HG02970 (cell line): ENCODE results near the gene KIF16B.
"Not testable (repeated sequence)": the region's sequence is repeated elsewhere in the genome, so short reads cannot be mapped to it uniquely, and the experiment has no call there.

Experiments used
- ATAC-seq: cut with Tn5 transposase; IDR thresholded peaks from one replicate; pipeline ENCODE4 v1.9.1; 2021; ENCODE audit warnings: mild to moderate bottlenecking, moderate library complexity, moderate number of reproducible peaks; ENCODE audit not compliant: unreplicated experiment, low FRiP score

KIF16B gene

DNA sequence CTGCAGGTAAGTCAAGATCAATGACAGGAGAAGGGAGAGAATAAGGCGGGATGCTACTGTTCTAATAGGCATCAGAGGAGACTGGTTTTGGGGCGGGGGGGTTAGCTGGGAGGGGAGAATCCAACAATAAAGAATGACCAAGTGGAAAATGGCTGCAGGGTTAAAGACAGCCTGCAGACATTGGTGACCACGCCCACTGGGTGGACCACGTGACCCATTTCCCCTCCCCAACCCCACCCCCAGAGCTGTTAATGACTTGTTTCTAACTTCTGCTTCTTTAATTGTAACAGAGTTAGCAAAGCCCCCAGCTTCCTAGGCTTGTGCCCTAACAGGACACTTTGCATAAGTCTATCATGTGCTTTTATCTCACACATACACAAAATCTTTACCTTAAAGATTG is 344.5 kb downstream of the KIF16B start:
- no peak for ATAC-seq

DNA sequence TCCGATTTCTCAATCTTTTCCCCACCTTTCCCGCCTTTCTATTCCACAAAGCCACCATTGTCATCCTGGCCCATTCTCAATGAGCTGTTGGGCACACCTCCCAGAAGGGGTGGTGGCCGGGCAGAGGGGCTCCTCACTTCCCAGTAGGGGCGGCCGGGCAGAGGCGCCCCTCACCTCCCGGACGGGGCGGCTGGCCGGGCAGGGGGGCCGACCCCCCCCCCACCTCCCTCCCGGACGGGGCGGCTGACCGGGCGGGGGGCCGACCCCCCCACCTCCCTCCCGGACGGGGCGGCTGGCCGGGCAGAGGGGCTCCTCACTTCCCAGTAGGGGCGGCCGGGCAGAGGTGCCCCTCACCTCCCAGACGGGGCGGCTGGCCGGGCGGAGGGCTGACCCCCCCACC is 346.3 kb downstream of the KIF16B start:
- not testable (repeated sequence) for ATAC-seq

DNA sequence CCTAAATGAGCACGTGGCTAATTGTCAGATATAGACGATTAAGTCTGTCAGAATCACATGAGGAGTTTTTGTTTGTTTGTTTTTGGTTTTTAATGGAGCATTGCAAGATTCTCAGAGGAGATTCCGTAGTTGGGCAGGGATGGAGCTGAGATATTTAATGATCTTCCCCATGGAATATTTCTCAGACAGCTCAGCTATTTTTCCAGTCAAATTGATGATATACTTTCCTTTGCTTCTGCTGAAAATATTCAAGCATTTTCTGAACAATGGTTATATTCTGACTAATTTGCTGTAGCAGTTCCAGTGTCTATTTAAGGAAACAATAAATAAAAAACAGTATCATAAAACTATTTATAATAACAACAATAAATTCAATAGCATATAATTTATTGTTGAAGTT is 348.4 kb downstream of the KIF16B start:
- no peak for ATAC-seq

DNA sequence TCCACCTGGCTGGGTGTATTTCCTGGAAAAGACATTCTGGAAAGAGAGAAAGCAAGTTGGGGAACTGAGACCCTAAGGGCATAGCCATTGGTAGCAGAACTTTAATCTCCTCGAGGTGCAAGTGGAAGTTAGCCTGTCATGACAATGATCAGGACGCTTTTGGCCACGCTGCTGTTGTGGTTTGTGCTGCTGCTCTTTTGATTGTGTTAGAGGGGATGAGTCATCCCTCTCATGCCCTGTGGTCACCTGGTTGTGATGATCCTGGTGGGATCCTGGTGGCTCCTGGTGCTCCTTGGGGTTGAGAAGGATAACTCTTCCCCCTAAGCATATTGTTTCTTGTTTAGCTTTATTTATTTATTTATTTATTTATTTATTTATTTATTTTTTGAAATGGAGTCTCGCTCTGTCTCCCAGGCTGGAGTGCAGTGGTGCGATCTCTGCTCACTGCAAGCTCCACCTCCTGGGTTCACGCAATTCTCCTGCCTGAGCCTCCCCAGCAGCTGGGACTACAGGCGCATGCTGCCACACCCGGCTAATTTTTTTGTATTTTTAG is 350.3 kb downstream of the KIF16B start:
- no peak for ATAC-seq
